Skeletal muscle satellite cell (primary cell): ENCODE results near the gene KLK3.

Source experiments
- H3K27me3 ChIP-seq: 2 replicates; pipeline ENCODE4 v1.7.0; 2013; ENCODE audit warnings: low read length; ENCODE audit not compliant: control insufficient read depth, insufficient read depth
- H3K36me3 ChIP-seq: 2 replicates; pipeline ENCODE4 v1.7.0; 2013; ENCODE audit warnings: mild to moderate bottlenecking, control low read depth, low read length; ENCODE audit not compliant: insufficient read depth
- H3K4me1 ChIP-seq: 2 replicates; pipeline ENCODE4 v1.7.0; 2013; ENCODE audit warnings: low read length; ENCODE audit not compliant: control insufficient read depth, insufficient read depth
- H3K4me2 ChIP-seq: 2 replicates; pipeline ENCODE4 v1.7.0; 2013; ENCODE audit warnings: mild to moderate bottlenecking, low read length
- H3K4me3 ChIP-seq: 2 replicates; pipeline ENCODE4 v1.7.0; 2013; ENCODE audit warnings: low read length
- H3K9ac ChIP-seq: 2 replicates; pipeline ENCODE4 v1.7.0; 2013; ENCODE audit warnings: mild to moderate bottlenecking, low read depth, low read length, moderate library complexity
- H3K9me3 ChIP-seq: replicated peaks from 2 replicates; pipeline ENCODE4 v1.7.0; 2013; ENCODE audit warnings: mild to moderate bottlenecking, control low read depth, low read length

The KLK3 gene

DNA sequence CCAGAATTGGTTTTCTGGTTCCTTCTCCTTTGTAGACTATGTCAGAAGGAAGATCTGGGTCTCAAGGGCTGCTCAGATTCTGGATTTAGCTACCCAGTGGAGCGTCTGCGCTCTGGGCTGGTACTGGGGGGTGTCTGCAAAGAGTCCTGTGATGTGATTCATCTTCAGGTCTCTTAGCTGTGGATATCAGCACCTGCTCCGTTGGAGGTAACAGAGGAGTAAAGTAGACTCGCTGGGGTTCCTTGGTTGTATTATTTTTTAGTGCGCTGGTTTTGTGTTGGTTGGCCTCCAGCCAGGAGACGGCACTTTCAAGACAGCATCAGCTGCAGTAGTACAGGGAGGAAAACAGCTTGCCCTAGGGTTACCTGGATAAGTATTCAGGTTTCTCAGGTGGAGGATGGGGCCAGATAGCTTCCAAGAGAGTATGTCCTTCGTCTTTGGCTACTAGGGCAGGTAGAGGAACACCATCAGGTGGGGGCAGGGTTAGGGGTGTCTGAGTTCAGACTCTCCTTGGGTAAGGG is 11.0 kb upstream of the KLK3 start:
- Histone ChIP-seq H3K27me3 (no peaks in the 10 kb centered on the region), H3K4me2 (no peak overlapping the region), H3K9me3 (no peaks in the 10 kb centered on the region), H3K4me1 (no peaks in the 10 kb centered on the region), H3K4me3 (no peak overlapping the region), H3K9ac (no peak overlapping the region), H3K36me3 (no peaks in the 10 kb centered on the region)

DNA sequence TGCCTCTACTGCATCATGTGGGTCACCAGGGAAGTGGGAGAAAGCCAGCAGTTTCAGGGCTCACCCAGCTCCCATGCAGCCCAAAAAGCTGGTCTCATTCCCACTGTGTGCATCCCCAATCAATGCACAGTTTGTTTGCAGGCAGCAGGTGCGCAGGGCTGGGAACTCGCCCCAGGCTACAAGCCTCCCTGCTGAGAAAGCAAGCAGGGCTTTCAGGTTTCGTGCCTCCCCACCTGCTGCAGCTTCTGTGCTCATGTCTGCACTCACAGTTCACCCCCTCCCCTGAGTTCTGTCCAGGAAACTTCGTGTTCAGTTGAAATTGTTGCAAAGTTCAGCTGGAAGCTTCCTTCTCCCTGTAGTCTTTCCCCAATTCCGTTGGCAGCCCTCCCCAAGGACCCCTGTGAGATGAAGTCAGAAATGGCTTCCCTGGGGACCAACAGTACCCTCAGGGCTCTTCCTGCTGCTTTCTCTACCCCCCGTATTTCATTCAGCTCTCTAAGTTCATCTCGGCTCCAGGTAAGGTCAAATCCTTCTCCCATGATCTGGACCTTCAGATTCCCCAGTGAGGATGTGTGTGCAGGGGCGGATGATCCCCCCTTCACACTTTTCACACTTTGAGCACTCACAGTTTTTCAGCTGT is 10.3 kb upstream of the KLK3 start:
- Histone ChIP-seq H3K36me3 (no peaks in the 10 kb centered on the region), H3K9ac (no peak overlapping the region), H3K9me3 (no peaks in the 10 kb centered on the region), H3K27me3 (no peaks in the 10 kb centered on the region), H3K4me3 (no peak overlapping the region), H3K4me1 (no peaks in the 10 kb centered on the region), H3K4me2 (no peak overlapping the region)

DNA sequence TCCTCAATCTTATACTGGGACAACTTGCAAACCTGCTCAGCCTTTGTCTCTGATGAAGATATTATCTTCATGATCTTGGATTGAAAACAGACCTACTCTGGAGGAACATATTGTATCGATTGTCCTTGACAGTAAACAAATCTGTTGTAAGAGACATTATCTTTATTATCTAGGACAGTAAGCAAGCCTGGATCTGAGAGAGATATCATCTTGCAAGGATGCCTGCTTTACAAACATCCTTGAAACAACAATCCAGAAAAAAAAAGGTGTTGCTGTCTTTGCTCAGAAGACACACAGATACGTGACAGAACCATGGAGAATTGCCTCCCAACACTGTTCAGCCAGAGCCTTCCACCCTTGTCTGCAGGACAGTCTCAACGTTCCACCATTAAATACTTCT is 4.0 kb upstream of the KLK3 start:
- H3K4me2 ChIP-seq = no peak overlapping the region
- no peaks in the 10 kb centered on the region for H3K4me1 ChIP-seq
- no peak overlapping the region for H3K9ac ChIP-seq
- no peaks in the 10 kb centered on the region for H3K9me3 ChIP-seq
- no peak overlapping the region for H3K4me3 ChIP-seq
- no peaks in the 10 kb centered on the region for H3K27me3 ChIP-seq
- no peaks in the 10 kb centered on the region for H3K36me3 ChIP-seq

DNA sequence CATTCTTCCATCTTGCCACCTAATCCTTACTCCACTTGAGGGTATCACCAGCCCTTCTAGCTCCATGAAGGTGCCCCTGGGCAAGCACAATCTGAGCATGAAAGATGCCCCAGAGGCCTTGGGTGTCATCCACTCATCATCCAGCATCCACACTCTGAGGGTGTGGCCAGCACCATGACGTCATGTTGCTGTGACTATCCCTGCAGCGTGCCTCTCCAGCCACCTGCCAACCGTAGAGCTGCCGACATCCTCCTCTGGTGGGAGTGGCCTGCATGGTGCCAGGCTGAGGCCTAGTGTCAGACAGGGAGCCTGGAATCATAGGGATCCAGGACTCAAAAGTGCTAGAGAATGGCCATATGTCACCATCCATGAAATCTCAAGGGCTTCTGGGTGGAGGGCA is 3.1 kb upstream of the KLK3 start:
- no peaks in the 10 kb centered on the region for H3K27me3 ChIP-seq

DNA sequence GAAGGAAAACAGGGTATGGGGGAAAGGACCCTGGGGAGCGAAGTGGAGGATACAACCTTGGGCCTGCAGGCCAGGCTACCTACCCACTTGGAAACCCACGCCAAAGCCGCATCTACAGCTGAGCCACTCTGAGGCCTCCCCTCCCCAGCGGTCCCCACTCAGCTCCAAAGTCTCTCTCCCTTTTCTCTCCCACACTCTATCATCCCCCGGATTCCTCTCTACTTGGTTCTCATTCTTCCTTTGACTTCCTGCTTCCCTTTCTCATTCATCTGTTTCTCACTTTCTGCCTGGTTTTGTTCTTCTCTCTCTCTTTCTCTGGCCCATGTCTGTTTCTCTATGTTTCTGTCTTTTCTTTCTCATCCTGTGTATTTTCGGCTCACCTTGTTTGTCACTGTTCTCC is 2.7 kb downstream of the KLK3 start:
- no peaks in the 10 kb centered on the region for H3K4me1 ChIP-seq
- H3K36me3 ChIP-seq = no peaks in the 10 kb centered on the region
- no peak overlapping the region for H3K4me2 ChIP-seq
- H3K9me3 ChIP-seq = no peaks in the 10 kb centered on the region
- no peak overlapping the region for H3K4me3 ChIP-seq
- H3K27me3 ChIP-seq = no peaks in the 10 kb centered on the region
- H3K9ac ChIP-seq = no peak overlapping the region

More for the DNA sequence above, 3.1 kb upstream of the KLK3 start:
- Histone ChIP-seq H3K9me3 (no peaks in the 10 kb centered on the region), H3K4me3 (no peak overlapping the region), H3K4me1 (no peaks in the 10 kb centered on the region), H3K4me2 (no peak overlapping the region), H3K9ac (no peak overlapping the region), H3K36me3 (no peaks in the 10 kb centered on the region)

DNA sequence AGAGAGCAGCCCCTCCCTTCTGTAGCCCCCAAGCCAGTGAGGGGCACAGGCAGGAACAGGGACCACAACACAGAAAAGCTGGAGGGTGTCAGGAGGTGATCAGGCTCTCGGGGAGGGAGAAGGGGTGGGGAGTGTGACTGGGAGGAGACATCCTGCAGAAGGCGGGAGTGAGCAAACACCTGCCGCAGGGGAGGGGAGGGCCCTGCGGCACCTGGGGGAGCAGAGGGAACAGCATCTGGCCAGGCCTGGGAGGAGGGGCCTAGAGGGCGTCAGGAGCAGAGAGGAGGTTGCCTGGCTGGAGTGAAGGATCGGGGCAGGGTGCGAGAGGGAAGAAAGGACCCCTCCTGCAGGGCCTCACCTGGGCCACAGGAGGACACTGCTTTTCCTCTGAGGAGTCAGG is 4.2 kb downstream of the KLK3 start:
- H3K9me3 ChIP-seq = no peaks in the 10 kb centered on the region
- no peak overlapping the region for H3K4me3 ChIP-seq
- no peaks in the 10 kb centered on the region for H3K36me3 ChIP-seq
- H3K4me1 ChIP-seq = no peaks in the 10 kb centered on the region
- H3K27me3 ChIP-seq = no peaks in the 10 kb centered on the region
- no peak overlapping the region for H3K9ac ChIP-seq
- no peak overlapping the region for H3K4me2 ChIP-seq

DNA sequence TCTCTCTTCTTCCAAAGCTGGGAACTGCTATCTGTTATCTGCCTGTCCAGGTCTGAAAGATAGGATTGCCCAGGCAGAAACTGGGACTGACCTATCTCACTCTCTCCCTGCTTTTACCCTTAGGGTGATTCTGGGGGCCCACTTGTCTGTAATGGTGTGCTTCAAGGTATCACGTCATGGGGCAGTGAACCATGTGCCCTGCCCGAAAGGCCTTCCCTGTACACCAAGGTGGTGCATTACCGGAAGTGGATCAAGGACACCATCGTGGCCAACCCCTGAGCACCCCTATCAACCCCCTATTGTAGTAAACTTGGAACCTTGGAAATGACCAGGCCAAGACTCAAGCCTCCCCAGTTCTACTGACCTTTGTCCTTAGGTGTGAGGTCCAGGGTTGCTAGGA is 5.1 kb downstream of the KLK3 start:
- no peaks in the 10 kb centered on the region for H3K4me1 ChIP-seq
- H3K36me3 ChIP-seq = no peaks in the 10 kb centered on the region
- no peak overlapping the region for H3K4me3 ChIP-seq
- no peak overlapping the region for H3K4me2 ChIP-seq
- no peaks in the 10 kb centered on the region for H3K9me3 ChIP-seq
- H3K27me3 ChIP-seq = no peaks in the 10 kb centered on the region
- no peak overlapping the region for H3K9ac ChIP-seq

DNA sequence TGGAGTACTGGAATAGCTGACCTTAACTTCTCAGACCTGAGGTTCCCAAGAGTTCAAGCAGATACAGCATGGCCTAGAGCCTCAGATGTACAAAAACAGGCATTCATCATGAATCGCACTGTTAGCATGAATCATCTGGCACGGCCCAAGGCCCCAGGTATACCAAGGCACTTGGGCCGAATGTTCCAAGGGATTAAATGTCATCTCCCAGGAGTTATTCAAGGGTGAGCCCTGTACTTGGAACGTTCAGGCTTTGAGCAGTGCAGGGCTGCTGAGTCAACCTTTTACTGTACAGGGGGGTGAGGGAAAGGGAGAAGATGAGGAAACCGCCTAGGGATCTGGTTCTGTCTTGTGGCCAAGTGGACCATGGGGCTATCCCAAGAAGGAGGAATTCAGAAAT is 6.3 kb downstream of the KLK3 start:
- Histone ChIP-seq H3K9ac (no peak overlapping the region), H3K4me3 (no peak overlapping the region), H3K4me2 (no peak overlapping the region), H3K36me3 (no peaks in the 10 kb centered on the region), H3K9me3 (no peaks in the 10 kb centered on the region), H3K27me3 (no peaks in the 10 kb centered on the region), H3K4me1 (no peaks in the 10 kb centered on the region)

DNA sequence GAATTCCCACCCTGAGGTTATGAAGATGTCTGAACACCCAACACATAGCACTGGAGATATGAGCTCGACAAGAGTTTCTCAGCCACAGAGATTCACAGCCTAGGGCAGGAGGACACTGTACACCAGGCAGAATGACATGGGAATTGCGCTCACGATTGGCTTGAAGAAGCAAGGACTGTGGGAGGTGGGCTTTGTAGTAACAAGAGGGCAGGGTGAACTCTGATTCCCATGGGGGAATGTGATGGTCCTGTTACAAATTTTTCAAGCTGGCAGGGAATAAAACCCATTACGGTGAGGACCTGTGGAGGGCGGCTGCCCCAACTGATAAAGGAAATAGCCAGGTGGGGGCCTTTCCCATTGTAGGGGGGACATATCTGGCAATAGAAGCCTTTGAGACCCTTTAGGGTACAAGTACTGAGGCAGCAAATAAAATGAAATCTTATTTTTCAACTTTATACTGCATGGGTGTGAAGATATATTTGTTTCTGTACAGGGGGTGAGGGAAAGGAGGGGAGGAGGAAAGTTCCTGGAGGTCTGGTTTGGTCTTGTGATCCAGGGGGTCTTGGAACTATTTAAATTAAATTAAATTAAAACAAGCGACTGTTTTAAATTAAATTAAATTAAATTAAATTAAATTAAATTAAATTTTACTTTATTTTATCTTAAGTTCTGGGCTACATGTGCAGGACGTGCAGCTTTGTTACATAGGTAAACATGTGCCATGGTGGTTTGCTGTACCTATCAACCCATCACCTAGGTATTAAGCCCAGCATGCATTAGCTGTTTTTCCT is 7.0 kb downstream of the KLK3 start:
- no peaks in the 10 kb centered on the region for H3K27me3 ChIP-seq
- no peak overlapping the region for H3K4me3 ChIP-seq
- no peak overlapping the region for H3K4me2 ChIP-seq
- no peaks in the 10 kb centered on the region for H3K4me1 ChIP-seq
- no peaks in the 10 kb centered on the region for H3K9me3 ChIP-seq
- no peaks in the 10 kb centered on the region for H3K36me3 ChIP-seq
- no peak overlapping the region for H3K9ac ChIP-seq

DNA sequence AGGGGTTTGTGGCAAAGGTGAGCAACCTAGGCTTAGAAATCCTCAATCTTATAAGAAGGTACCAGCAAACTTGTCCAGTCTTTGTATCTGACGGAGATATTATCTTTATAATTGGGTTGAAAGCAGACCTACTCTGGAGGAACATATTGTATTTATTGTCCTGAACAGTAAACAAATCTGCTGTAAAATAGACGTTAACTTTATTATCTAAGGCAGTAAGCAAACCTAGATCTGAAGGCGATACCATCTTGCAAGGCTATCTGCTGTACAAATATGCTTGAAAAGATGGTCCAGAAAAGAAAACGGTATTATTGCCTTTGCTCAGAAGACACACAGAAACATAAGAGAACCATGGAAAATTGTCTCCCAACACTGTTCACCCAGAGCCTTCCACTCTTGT is 14.8 kb downstream of the KLK3 start:
- H3K4me2 ChIP-seq = no peak overlapping the region
- H3K4me3 ChIP-seq = no peak overlapping the region
- H3K9me3 ChIP-seq = no peaks in the 10 kb centered on the region
- no peaks in the 10 kb centered on the region for H3K4me1 ChIP-seq
- no peaks in the 10 kb centered on the region for H3K36me3 ChIP-seq
- no peak overlapping the region for H3K9ac ChIP-seq
- no peaks in the 10 kb centered on the region for H3K27me3 ChIP-seq

DNA sequence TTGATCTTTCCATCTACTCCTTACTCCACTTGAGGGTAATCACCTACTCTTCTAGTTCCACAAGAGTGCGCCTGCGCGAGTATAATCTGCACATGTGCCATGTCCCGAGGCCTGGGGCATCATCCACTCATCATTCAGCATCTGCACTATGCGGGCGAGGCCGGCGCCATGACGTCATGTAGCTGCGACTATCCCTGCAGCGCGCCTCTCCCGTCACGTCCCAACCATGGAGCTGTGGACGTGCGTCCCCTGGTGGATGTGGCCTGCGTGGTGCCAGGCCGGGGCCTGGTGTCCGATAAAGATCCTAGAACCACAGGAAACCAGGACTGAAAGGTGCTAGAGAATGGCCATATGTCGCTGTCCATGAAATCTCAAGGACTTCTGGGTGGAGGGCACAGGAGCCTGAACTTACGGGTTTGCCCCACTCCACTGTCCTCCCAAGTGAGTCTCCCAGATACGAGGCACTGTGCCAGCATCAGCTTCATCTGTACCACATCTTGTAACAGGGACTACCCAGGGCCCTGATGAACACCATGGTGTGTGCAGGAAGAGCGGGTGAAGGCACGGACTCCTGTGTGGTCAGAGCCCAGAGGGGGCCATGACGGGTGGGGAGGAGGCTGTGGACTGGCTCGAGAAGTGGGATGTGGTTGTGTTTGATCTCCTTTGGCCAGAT is 15.8 kb downstream of the KLK3 start:
- H3K9ac ChIP-seq = no peak overlapping the region
- H3K4me2 ChIP-seq = no peak overlapping the region
- H3K9me3 ChIP-seq = no peaks in the 10 kb centered on the region
- H3K27me3 ChIP-seq = no peaks in the 10 kb centered on the region
- H3K4me3 ChIP-seq = no peak overlapping the region
- no peaks in the 10 kb centered on the region for H3K4me1 ChIP-seq
- no peaks in the 10 kb centered on the region for H3K36me3 ChIP-seq
